ENCODE data around the gene CDC23.

Gene CDC23

DNA sequence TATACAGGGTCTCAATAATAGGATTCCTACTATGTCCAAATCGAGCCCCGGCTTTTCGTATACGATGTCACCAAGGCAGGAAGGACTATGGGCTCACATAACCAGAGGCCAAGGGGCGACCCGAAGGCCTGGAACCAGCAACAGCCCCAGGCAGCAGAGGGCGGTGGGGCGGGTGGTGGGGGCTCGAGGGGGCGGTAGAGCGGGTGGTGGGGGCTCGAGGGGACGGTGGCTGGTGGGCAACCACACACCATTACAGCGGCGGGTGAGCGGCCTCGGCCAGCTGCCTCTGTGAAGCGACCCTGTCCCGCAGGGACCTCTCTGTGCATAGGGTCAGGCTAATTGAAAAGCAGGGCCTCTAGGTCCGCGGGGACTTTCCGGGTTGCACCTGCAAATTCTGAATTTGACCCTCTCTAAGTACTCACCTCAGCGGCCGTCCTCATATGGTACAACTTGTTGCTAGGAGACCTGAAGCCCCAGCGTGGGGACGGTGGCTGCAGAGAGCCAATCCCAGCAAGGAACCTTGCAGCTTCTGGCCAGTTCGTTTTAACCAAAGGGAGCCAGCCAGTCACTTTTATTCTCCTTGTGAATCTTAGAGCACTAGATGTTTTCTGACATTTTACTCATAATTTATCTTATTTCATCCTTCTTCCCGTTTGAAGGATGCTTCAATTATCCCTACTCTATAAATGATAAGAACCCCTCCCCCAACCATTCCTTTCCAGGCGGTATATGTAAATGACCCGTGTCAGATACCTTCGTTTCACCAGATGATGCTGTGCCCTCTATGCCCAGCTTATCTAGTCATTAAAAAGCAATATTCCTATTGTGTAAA is 74.0 kb downstream of the CDC23 start, which contains the start of gene NME5:
Gene NME5 (minus strand): TSS at position 480 of the 832 bp plus-strand sequence. CDS start 648 bp downstream, outside the sequence.
- DNase-seq: no peak

Measured in effector CD4-positive, alpha-beta T cell (primary cell).